ENCODE results near the gene REG4. TPM values are rescaled to one million over a fixed set of nuclear protein-coding genes. Genes with fewer than 3 reads are reported as not detected.

Gene REG4
- total RNA-seq, 6 experiments from 2014 or later, result not detected

DNA sequence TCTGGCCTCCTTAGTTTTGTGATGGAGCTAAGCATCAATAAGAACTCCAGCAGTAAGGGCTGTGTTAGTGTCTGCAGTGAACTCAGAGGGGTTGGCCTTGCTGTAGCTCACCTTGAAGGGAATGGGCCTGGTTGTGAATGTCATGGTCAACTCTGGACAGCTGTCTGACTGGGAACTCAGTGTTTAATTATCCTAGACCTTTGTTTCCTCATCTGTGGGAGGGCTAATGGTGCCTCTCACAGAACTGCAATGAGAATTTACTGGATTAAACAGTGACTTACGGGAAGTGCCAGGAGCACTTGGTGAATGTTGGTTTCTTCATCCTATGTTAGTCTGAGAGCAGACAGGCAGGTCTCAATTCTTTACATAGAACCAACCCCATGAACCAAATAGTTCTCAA, 66.2 kb downstream of the REG4 start:
- no peak overlapping the region for H3K27ac Mint-ChIP-seq

GRCh38 chr1:119744598-119744942, 66.7 kb downstream of the REG4 start:
- Mint-ChIP-seq H3K9me3 (no peaks in the 10 kb centered on the region), H3K27me3 (ENCODE audit: insufficient read depth) (peaks cover 2% of the 10 kb centered on the region), H3K4me3 (no peak overlapping the region), H3K27ac (no peak overlapping the region), H3K36me3 (ENCODE audit: low read depth) (no peaks in the 10 kb centered on the region), H3K4me1 (ENCODE audit: low read depth) (peaks cover 8% of the 10 kb centered on the region)
- TF ChIP-seq CTCF (IDR thresholded peaks at IDR 0.05), result no peak
- DNase-seq, result no peak

More for the DNA sequence above, 66.2 kb downstream of the REG4 start:
- no peak for TF ChIP-seq CTCF (IDR thresholded peaks at IDR 0.05)
- no peaks in the 10 kb centered on the region for H3K36me3 Mint-ChIP-seq (ENCODE audit: low read depth)
- H3K9me3 Mint-ChIP-seq, result no peaks in the 10 kb centered on the region
- H3K4me3 Mint-ChIP-seq, result no peak overlapping the region
- DNase-seq, result no peak
- peaks cover 6% of the 10 kb centered on the region for H3K27me3 Mint-ChIP-seq (ENCODE audit: insufficient read depth)
- peaks cover 8% of the 10 kb centered on the region for H3K4me1 Mint-ChIP-seq (ENCODE audit: low read depth)

Other genes with a start within 250 kb of the REG4 start
- 1 to 10 TPM; 7.5 to 8.5 (median 8.1) TPM for gene ZNF697, start 163.2 kb downstream of the REG4 start, total RNA-seq (2021; fragmentation: NEBNext Ultra II Directional; extraction: Animal tissue kit (Norgen Biotek cat#: 25700))
- 100 to 1,000 TPM in 1 of 6 experiments, 10 to 100 TPM in 5; 56.4 to 109 (median 87.0) TPM for gene PHGDH, start 99.5 kb downstream of the REG4 start, total RNA-seq (2021; fragmentation: NEBNext Ultra II Directional; extraction: Animal tissue kit (Norgen Biotek cat#: 25700))
- not detected for gene HMGCS2, start 42.6 kb downstream of the REG4 start, total RNA-seq (2021; fragmentation: NEBNext Ultra II Directional; extraction: Animal tissue kit (Norgen Biotek cat#: 25700))
- not detected for gene ADAM30, start 85.1 kb upstream of the REG4 start, total RNA-seq (2021; fragmentation: NEBNext Ultra II Directional; extraction: Animal tissue kit (Norgen Biotek cat#: 25700))